DND-41 (cell line): ENCODE results near the gene PRRT4.

Source experiments
- ATAC-seq: fragments of 200-7000 bp; cut with Tn5 transposase; 3 replicates; pipeline ENCODE4 v1.9.1; 2021; ENCODE audit warnings: low read depth; ENCODE audit not compliant: insufficient read depth
- DNase-seq: peaks from one replicate; pipeline ENCODE4 v3.0.0-alpha.2; 2020
- H2AFZ ChIP-seq: 2 replicates; pipeline ENCODE4 v1.6.0; 2012; ENCODE audit warnings: low read depth, low read length
- H3K27ac ChIP-seq: 2 replicates; pipeline ENCODE4 v1.5.1; 2012; ENCODE audit warnings: low read length, inconsistent platforms
- H3K27me3 ChIP-seq: fragments of 200-600 bp; sonication (generic); 2 replicates; pipeline ENCODE4 v1.6.0; 2012; ENCODE audit warnings: low read length, mild to moderate bottlenecking, inconsistent platforms; ENCODE audit not compliant: insufficient read depth, poor library complexity
- H3K36me3 ChIP-seq: 2 replicates; pipeline ENCODE4 v1.5.1; 2012; ENCODE audit warnings: low read length, inconsistent platforms; ENCODE audit not compliant: insufficient read depth
- H3K4me1 ChIP-seq: 2 replicates; pipeline ENCODE4 v1.5.1; 2012; ENCODE audit warnings: mild to moderate bottlenecking, low read length; ENCODE audit not compliant: insufficient read depth
- H3K4me2 ChIP-seq: 2 replicates; pipeline ENCODE4 v1.6.0; 2012; ENCODE audit warnings: mild to moderate bottlenecking, moderate library complexity, low read length, inconsistent platforms; ENCODE audit not compliant: insufficient read depth
- H3K4me3 ChIP-seq, 2 experiments: fragments of 200-600 bp in 1 of 2; shearing (Covaris generic) in 1 of 2; 2 replicates each; pipeline ENCODE4 v1.5.1; 2012 to 2016; ENCODE audit warnings: inconsistent platforms in 2 of 2, low read length in 2 of 2, mild to moderate bottlenecking in 2 of 2, low read depth in 1 of 2, moderate library complexity in 1 of 2
- H3K79me2 ChIP-seq: 2 replicates; pipeline ENCODE4 v1.6.0; 2012; ENCODE audit warnings: low read length, inconsistent platforms; ENCODE audit not compliant: insufficient read depth
- H3K9ac ChIP-seq: 2 replicates; pipeline ENCODE4 v1.6.0; 2012; ENCODE audit warnings: low read depth, mild to moderate bottlenecking, inconsistent platforms, low read length, moderate library complexity
- H3K9me3 ChIP-seq: 2 replicates; pipeline ENCODE4 v1.5.1; 2012; ENCODE audit warnings: low read length, moderate library complexity, mild to moderate bottlenecking, inconsistent platforms; ENCODE audit not compliant: insufficient read depth, severe bottlenecking
- H4K20me1 ChIP-seq: 2 replicates; pipeline ENCODE4 v1.6.0; 2012; ENCODE audit warnings: low read length; ENCODE audit not compliant: insufficient read depth
- CTCF ChIP-seq: IDR thresholded peaks from 2 replicates; pipeline ENCODE4 v1.5.1; 2012; ENCODE audit warnings: borderline replicate concordance, low read length, moderate library complexity, mild to moderate bottlenecking; ENCODE audit not compliant: poor library complexity, severe bottlenecking; ENCODE audit errors: extremely low read depth
- EZH2 ChIP-seq: IDR thresholded peaks from 3 replicates; pipeline ENCODE4 v1.6.1; 2012; ENCODE audit warnings: borderline replicate concordance, low read depth, mild to moderate bottlenecking, moderate library complexity, low read length, inconsistent platforms; ENCODE audit not compliant: severe bottlenecking

The PRRT4 gene

GRCh38 chr7:128389085-128389617 is 27.7 kb upstream of the PRRT4 start:
- H3K79me2 ChIP-seq: no peaks in the 10 kb centered on the region
- H3K36me3 ChIP-seq: no peaks in the 10 kb centered on the region
- ATAC-seq (no peak), DNase-seq (no peak)
- H3K4me2 ChIP-seq: no peak overlapping the region
- no peaks in the 10 kb centered on the region for H4K20me1 ChIP-seq
- no peak overlapping the region for H3K27ac ChIP-seq
- no peaks in the 10 kb centered on the region for H3K9me3 ChIP-seq
- no peak overlapping the region for H2AFZ ChIP-seq
- no peak overlapping the region for H3K9ac ChIP-seq
- H3K27me3 ChIP-seq: peaks cover 16% of the 10 kb centered on the region
- no peak overlapping the region for H3K4me3 ChIP-seq
- no peaks in the 10 kb centered on the region for H3K4me1 ChIP-seq
- TF ChIP-seq EZH2: no peak
- TF ChIP-seq CTCF: no peak

- Histone ChIP-seq H3K36me3 (no peaks in the 10 kb centered on the region), H3K79me2 (no peaks in the 10 kb centered on the region), H3K4me3 (no peak overlapping the region), H3K4me2 (no peak overlapping the region), H3K9me3 (no peaks in the 10 kb centered on the region), H3K27ac (no peak overlapping the region), H4K20me1 (no peaks in the 10 kb centered on the region), H3K4me1 (no peaks in the 10 kb centered on the region), H2AFZ (no peak overlapping the region), H3K9ac (no peak overlapping the region), H3K27me3 (peaks cover 16% of the 10 kb centered on the region)
- DNase-seq: no peak
- no peak for TF ChIP-seq EZH2
- TF ChIP-seq CTCF: no peak
- 0 out of 3 replicates have a peak, but pooled peaks have one; percentile 4 for ATAC-seq
Measured at GRCh38 chr7:128388145-128388485, 26.6 kb upstream of the PRRT4 start.

- H3K27me3 ChIP-seq: peaks cover 16% of the 10 kb centered on the region
- H3K27ac ChIP-seq: no peak overlapping the region
- H2AFZ ChIP-seq: no peak overlapping the region
- no peak overlapping the region for H3K4me2 ChIP-seq
- H3K36me3 ChIP-seq: no peaks in the 10 kb centered on the region
- H3K4me1 ChIP-seq: no peaks in the 10 kb centered on the region
- no peaks in the 10 kb centered on the region for H4K20me1 ChIP-seq
- DNase-seq (peak; percentile 74), ATAC-seq (peak; percentile 92)
- no peaks in the 10 kb centered on the region for H3K79me2 ChIP-seq
- H3K9ac ChIP-seq: no peak overlapping the region
- H3K9me3 ChIP-seq: no peaks in the 10 kb centered on the region
- TF ChIP-seq EZH2 (no peak), CTCF (peak; percentile 90)
- no peak overlapping the region for H3K4me3 ChIP-seq
Measured at GRCh38 chr7:128387216-128388144, 26.0 kb upstream of the PRRT4 start.
